Smooth muscle cell (in vitro differentiated cells): Measurements from ENCODE around the gene RPS10. TPM values are rescaled to one million over a fixed set of nuclear protein-coding genes. Genes with fewer than 3 reads are reported as not detected.
"Not testable (repeated sequence)": the region's sequence is repeated elsewhere in the genome, so short reads cannot be mapped to it uniquely, and the experiment has no call there.

Experiments
- DNase-seq: peaks from one replicate; lab custom pipeline; 2025; ENCODE audit not compliant: unreplicated experiment; lab: John Stamatoyannopoulos, UW
- H2AFZ ChIP-seq: fragments of 200-600 bp; sonication (generic); 2 replicates; pipeline ENCODE4 v1.6.0; 2016; ENCODE audit warnings: antibody characterized with exemption, low read depth, mild to moderate bottlenecking
- H3F3A ChIP-seq: fragments of 200-600 bp; sonication (generic); 2 replicates; pipeline ENCODE4 v1.6.0; 2017; ENCODE audit warnings: antibody characterized with exemption, low read depth
- H3K27ac ChIP-seq: fragments of 200-600 bp; sonication (generic); 2 replicates; pipeline ENCODE4 v1.5.1; 2016; ENCODE audit warnings: low read depth, mild to moderate bottlenecking
- H3K27me3 ChIP-seq: fragments of 200-600 bp; sonication (generic); 2 replicates; pipeline ENCODE4 v1.6.1; 2016; ENCODE audit warnings: low read depth, mild to moderate bottlenecking
- H3K36me3 ChIP-seq: fragments of 200-600 bp; sonication (generic); 2 replicates; pipeline ENCODE4 v1.5.1; 2016; ENCODE audit warnings: low read depth
- H3K4me1 ChIP-seq: fragments of 200-600 bp; sonication (generic); 2 replicates; pipeline ENCODE4 v1.5.1; 2016; ENCODE audit warnings: low read depth
- H3K4me2 ChIP-seq: fragments of 200-600 bp; sonication (generic); 2 replicates; pipeline ENCODE4 v1.6.0; 2016; ENCODE audit warnings: mild to moderate bottlenecking
- H3K4me3 ChIP-seq: fragments of 200-600 bp; sonication (generic); 2 replicates; pipeline ENCODE4 v1.5.1; 2016; ENCODE audit warnings: mild to moderate bottlenecking
- H3K79me2 ChIP-seq: fragments of 200-600 bp; sonication (generic); 2 replicates; pipeline ENCODE4 v1.6.0; 2016; ENCODE audit warnings: low read depth, mild to moderate bottlenecking
- H3K9ac ChIP-seq: fragments of 200-600 bp; sonication (generic); 2 replicates; pipeline ENCODE4 v1.6.0; 2016; ENCODE audit warnings: low read depth
- H3K9me3 ChIP-seq: fragments of 200-600 bp; sonication (generic); replicated peaks from 2 replicates; pipeline ENCODE4 v1.5.1; 2016; ENCODE audit warnings: low read depth
- H4K20me1 ChIP-seq: fragments of 200-600 bp; sonication (generic); 2 replicates; pipeline ENCODE4 v1.6.0; 2016; ENCODE audit warnings: low read depth
- WGBS: methylation state at CpG from one replicate; pipeline ENCODE4 v1.1.7; 2016; ENCODE audit warnings: low lambda C conversion rate; 5-methylcytosine and 5-hydroxymethylcytosine counted together
- polyA plus RNA-seq: library from polyadenylated mRNA; unstranded; fragments of >200 nt; fragmentation: Nextera tagmentation; extraction: Ambion mirVana; gene quantifications from 2 replicates; pipeline ENCODE4 v1.2.1, GENCODE V29; 2016
- total RNA-seq: library from RNA; depleted of rRNA; stranded (reverse); fragments of >200 nt; gene quantifications from 2 replicates; pipeline ENCODE4 v1.2.3, GENCODE V29; 2014
- TF ChIP-seq, protein P1 (sequence below): fragments of 200-600 bp; sonication (generic); IDR thresholded peaks from 2 replicates; pipeline ENCODE4 v1.5.1; 2017; ENCODE audit warnings: borderline replicate concordance, mild to moderate bottlenecking, antibody characterized with exemption; ENCODE audit not compliant: insufficient read depth, poor library complexity, severe bottlenecking

RPS10 gene
- total and polyA plus RNA-seq, 2 experiments from 2014 or later = 660 to 2,498 TPM

DNA sequence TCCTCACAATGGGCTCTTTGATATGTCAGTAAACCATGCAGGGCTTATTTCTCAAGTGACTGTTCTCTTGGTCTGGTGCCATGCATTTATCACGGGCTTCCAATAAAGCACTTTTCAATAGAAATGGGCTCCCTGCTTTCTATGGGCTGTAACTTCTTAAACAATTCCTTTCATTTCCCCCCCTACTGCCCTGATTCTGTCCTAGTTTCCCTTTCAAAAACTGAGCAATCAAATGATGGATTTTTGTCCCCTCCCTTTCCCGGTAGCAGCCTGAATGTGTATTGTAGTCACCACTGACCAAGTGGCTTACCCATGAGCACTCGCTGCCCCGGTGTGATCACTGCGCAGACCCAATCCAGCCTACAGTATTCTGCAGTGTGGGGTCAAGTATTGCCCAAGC is 13.9 kb downstream of the RPS10 start:
- no peaks in the 10 kb centered on the region for H3K4me1 ChIP-seq
- DNase-seq = no peak
- no peak overlapping the region for H3K4me2 ChIP-seq
- H3K36me3 ChIP-seq = peaks cover 1% of the 10 kb centered on the region
- H3K9me3 ChIP-seq = no peaks in the 10 kb centered on the region
- no peak overlapping the region for H3K27ac ChIP-seq
- peaks cover 12% of the 10 kb centered on the region for H3F3A ChIP-seq
- no peak overlapping the region for H2AFZ ChIP-seq
- TF ChIP-seq, protein P1, sequence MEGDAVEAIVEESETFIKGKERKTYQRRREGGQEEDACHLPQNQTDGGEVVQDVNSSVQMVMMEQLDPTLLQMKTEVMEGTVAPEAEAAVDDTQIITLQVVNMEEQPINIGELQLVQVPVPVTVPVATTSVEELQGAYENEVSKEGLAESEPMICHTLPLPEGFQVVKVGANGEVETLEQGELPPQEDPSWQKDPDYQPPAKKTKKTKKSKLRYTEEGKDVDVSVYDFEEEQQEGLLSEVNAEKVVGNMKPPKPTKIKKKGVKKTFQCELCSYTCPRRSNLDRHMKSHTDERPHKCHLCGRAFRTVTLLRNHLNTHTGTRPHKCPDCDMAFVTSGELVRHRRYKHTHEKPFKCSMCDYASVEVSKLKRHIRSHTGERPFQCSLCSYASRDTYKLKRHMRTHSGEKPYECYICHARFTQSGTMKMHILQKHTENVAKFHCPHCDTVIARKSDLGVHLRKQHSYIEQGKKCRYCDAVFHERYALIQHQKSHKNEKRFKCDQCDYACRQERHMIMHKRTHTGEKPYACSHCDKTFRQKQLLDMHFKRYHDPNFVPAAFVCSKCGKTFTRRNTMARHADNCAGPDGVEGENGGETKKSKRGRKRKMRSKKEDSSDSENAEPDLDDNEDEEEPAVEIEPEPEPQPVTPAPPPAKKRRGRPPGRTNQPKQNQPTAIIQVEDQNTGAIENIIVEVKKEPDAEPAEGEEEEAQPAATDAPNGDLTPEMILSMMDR = no peak
- H3K4me3 ChIP-seq = no peak overlapping the region
- no peaks in the 10 kb centered on the region for H3K79me2 ChIP-seq
- H4K20me1 ChIP-seq = peaks cover 16% of the 10 kb centered on the region
- no peak overlapping the region for H3K9ac ChIP-seq
- H3K27me3 ChIP-seq = no peaks in the 10 kb centered on the region
- 93% methylated on average over 5 of the region's 5 CpGs for WGBS

DNA sequence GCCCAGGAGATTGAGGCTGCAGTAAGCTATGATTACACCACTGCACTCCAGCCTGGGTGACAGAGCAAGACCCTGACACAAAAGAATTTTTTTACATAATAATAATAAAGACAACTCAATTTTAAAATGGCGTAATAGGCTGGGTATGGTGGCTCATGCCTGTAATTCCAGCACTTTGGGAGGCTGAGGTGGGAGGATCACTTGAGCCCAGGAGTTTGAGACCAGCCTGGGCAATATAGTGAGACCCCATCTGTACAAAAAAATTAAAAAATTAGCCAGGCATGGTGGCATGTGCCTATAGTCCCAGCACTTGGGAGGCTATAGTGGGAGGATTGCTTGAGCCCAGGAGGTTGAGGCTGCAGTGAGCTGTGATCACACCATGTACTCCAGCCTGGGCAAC is 18.0 kb downstream of the RPS10 start:
- 97% methylated on average over 1 of the region's 1 CpG for whole genome bisulfite sequencing
- not testable (repeated sequence) for H3K4me3 ChIP-seq

DNA sequence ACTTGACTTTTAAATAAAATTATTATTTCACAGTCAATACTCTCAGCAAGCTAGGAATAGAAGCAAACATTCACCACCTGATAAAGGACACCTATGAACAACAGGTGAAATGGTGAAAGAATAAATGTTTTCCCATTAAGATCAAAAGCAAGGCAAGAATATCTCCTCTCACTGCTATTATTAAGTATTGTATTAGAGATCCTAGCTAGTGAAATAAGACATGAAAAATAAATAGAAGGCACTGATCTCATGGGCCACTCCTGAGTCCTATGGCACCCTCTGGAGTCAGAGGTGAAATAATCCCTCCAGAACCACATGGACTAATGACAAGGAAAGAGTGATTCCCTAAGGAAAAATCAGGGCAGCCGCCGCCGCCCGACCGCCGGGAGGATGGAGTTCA is 29.4 kb downstream of the RPS10 start:
- 100% methylated on average over 6 of the region's 6 CpGs for WGBS

More for the DNA sequence above, 18.0 kb downstream of the RPS10 start:
- not testable (repeated sequence) for H3K9me3 ChIP-seq, H3K4me1 ChIP-seq, H3K79me2 ChIP-seq, H3K27ac ChIP-seq, H3K9ac ChIP-seq, H3K27me3 ChIP-seq, H3F3A ChIP-seq, H4K20me1 ChIP-seq, H2AFZ ChIP-seq, DNase-seq, H3K36me3 ChIP-seq, H3K4me2 ChIP-seq

DNA sequence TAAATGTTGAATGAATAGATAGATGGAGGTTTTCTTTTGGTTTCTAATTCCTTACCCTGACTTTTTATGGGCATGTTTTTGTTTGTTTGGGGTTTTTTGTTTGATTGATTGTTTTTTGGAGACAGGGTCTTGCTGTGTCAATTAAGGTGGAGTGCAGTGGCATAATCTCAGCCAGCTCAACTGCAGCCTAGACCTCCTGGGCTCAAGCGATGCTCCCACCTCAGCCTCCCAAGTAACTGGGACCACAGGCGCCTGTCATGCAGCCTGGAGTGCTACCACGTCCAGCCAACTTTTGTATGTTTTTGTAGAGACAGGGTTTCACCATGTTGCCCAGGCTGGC is 31.9 kb downstream of the RPS10 start:
- whole genome bisulfite sequencing = 91% methylated on average over 3 of the region's 3 CpGs
- Histone ChIP-seq H3K36me3 (no peaks in the 10 kb centered on the region), H3K4me2 (no peak overlapping the region), H3K27ac (no peak overlapping the region), H3K27me3 (no peaks in the 10 kb centered on the region), H3K79me2 (peaks cover 30% of the 10 kb centered on the region), H4K20me1 (peaks cover 19% of the 10 kb centered on the region), H3K9ac (no peak overlapping the region), H2AFZ (no peak overlapping the region), H3K4me1 (peaks cover 11% of the 10 kb centered on the region), H3K4me3 (no peak overlapping the region), H3F3A (peaks cover 10% of the 10 kb centered on the region), H3K9me3 (no peaks in the 10 kb centered on the region)
- TF ChIP-seq, protein P1 = no peak
- no peak for DNase-seq

More for the DNA sequence above, 29.4 kb downstream of the RPS10 start:
- Histone ChIP-seq H4K20me1 (no peaks in the 10 kb centered on the region), H3K79me2 (peaks cover 9% of the 10 kb centered on the region), H2AFZ (no peak overlapping the region), H3K9ac (no peak overlapping the region), H3K27me3 (no peaks in the 10 kb centered on the region), H3K4me2 (no peak overlapping the region), H3K9me3 (no peaks in the 10 kb centered on the region), H3K27ac (no peak overlapping the region), H3K4me1 (no peaks in the 10 kb centered on the region), H3K36me3 (no peaks in the 10 kb centered on the region), H3K4me3 (no peak overlapping the region), H3F3A (peaks cover 5% of the 10 kb centered on the region)
- TF ChIP-seq, protein P1 = no peak
- no peak for DNase-seq
